Gastroesophageal sphincter (tissue), 3 donors: ENCODE measurements around the gene AP3M1.

Experiments used
- CTCF ChIP-seq, 4 experiments: fragments of 200-600 bp in 2 of 4; fragments of 450-650 bp in 2 of 4; sonication (generic) in 1 of 4; IDR thresholded peaks; one replicate each; pipeline ENCODE4 v1.5.1; 2017 to 2019; ENCODE audit warnings: antibody characterized with exemption in 4 of 4, mild to moderate bottlenecking in 2 of 4, moderate library complexity in 2 of 4
- EP300 ChIP-seq: sonication (generic); formaldehyde crosslinking; IDR thresholded peaks from one replicate; pipeline ENCODE4 v1.6.1; 2017; ENCODE audit warnings: antibody characterized with exemption, mild to moderate bottlenecking
- POLR2A ChIP-seq, 2 donors: fragments of 450-650 bp; IDR thresholded peaks; one replicate each; pipeline ENCODE4 v1.6.1; 2017; ENCODE audit warnings: antibody characterized with exemption in 2 of 2, mild to moderate bottlenecking in 2 of 2, moderate library complexity in 1 of 2

- no peak for TF ChIP-seq CTCF (IDR thresholded peaks at IDR 0.05)
- TF ChIP-seq POLR2A (IDR thresholded peaks at IDR 0.05) = no peak
- no peak for TF ChIP-seq EP300
Observed at GRCh38 chr10:74186678-74187077, 36.0 kb upstream of the AP3M1 start.
